ENCODE results near the gene PML. TPM values are rescaled to one million over a fixed set of nuclear protein-coding genes. Genes with fewer than 3 reads are reported as not detected.

Gene PML
- polyA plus RNA-seq, 1 of the 3 experiments (the other 2 are of a cell fraction): 18.4 TPM

DNA sequence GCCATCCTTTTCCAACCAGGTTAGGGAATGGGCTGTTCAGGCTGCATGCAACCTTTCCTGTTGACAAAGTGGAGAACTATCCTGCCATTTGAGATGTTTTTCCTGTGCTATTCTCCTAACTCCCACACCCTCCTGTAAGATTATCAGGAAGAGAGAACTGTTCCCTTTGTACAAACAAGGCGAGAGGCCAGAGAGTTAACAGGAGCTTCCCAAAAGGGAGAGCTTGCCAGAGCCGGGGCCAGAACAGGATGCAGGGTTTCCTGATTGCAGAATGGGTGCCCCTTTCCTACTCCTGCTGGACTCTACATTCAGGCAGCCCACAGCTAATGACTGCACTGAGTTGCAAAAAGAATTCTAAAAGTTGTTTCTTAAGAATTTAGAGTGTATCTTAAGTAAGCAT is 17.1 kb downstream of the PML start:
- H3K79me2 ChIP-seq (ENCODE audit: insufficient read depth): peaks cover 88% of the 10 kb centered on the region
- peaks cover 9% of the 10 kb centered on the region for H4K20me1 ChIP-seq (ENCODE audit: insufficient read depth)
- CTCF ChIA-PET: interaction anchor here (1.4 to 2.2 kb wide), 3 partner anchors 15 to 25 kb away, joined by 5 to 8 read pairs (median 6); no protein-coding TSS in a partner anchor
- WGBS (ENCODE audit: low lambda C conversion rate): 92% methylated on average over 2 of the region's 2 CpGs
- TF ChIP-seq, protein P1, sequence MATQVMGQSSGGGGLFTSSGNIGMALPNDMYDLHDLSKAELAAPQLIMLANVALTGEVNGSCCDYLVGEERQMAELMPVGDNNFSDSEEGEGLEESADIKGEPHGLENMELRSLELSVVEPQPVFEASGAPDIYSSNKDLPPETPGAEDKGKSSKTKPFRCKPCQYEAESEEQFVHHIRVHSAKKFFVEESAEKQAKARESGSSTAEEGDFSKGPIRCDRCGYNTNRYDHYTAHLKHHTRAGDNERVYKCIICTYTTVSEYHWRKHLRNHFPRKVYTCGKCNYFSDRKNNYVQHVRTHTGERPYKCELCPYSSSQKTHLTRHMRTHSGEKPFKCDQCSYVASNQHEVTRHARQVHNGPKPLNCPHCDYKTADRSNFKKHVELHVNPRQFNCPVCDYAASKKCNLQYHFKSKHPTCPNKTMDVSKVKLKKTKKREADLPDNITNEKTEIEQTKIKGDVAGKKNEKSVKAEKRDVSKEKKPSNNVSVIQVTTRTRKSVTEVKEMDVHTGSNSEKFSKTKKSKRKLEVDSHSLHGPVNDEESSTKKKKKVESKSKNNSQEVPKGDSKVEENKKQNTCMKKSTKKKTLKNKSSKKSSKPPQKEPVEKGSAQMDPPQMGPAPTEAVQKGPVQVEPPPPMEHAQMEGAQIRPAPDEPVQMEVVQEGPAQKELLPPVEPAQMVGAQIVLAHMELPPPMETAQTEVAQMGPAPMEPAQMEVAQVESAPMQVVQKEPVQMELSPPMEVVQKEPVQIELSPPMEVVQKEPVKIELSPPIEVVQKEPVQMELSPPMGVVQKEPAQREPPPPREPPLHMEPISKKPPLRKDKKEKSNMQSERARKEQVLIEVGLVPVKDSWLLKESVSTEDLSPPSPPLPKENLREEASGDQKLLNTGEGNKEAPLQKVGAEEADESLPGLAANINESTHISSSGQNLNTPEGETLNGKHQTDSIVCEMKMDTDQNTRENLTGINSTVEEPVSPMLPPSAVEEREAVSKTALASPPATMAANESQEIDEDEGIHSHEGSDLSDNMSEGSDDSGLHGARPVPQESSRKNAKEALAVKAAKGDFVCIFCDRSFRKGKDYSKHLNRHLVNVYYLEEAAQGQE (IDR thresholded peaks at IDR 0.05; ENCODE audit: low read depth, low read length): no peak
- H3K4me2 ChIP-seq: no peak overlapping the region
- H3K9me3 ChIP-seq: no peaks in the 10 kb centered on the region
- no peak overlapping the region for H3K9ac ChIP-seq
- peaks cover 0 to 4% of the 10 kb centered on the region in 2 experiments; a peak in 1 of 4 replicates for H3K4me1 ChIP-seq (ENCODE audit: control insufficient read depth in 1 of 2, insufficient read depth in 2 of 2, low read depth in 1 of 2, low read length in 1 of 2)
- H3K9me2 ChIP-seq: no peaks in the 10 kb centered on the region
- no peak overlapping the region for H3K27ac ChIP-seq (ENCODE audit: low read depth in 2 of 2, low read length in 1 of 2)
- H2AFZ ChIP-seq (ENCODE audit: low read depth): no peak overlapping the region
- POLR2A ChIA-PET: no interaction called here
- peaks cover 11% of the 10 kb centered on the region in 2 experiments for H3K36me3 ChIP-seq (replicated peaks in 1 of 2; ENCODE audit: control insufficient read depth in 1 of 2, insufficient read depth in 2 of 2, low read length in 1 of 2)
- DNase-seq: no peak
- no peak overlapping the region for H3K4me3 ChIP-seq (ENCODE audit: low read depth in 2 of 2, low read length in 1 of 2)
- no peaks in the 10 kb centered on the region for H3K27me3 ChIP-seq (ENCODE audit: insufficient read depth)
- H3F3A ChIP-seq (replicated peaks; ENCODE audit: insufficient read depth): peaks cover 6% of the 10 kb centered on the region

DNA sequence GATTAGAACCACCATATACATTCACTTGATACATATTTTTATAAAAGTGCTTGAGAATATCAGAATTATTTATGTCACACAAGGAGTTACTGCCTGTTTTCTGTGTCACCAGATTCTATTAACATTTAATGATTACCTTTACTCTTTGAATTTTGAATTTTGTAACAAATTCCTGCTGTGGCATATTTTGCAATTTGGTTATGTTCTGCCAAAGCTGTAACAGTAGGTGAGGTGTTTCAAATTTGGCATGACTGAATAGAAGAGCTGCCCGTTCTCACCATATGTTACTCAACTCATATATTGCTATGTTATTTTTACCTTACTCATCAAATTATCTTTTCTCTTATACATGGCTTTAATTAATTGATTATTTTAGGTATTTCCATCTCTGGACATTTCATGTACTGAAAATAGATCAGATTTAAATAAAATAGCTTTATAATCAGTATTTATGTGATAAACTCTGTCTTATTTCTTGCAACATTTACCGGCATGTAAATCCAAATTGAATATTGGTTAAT is 18.9 kb downstream of the PML start:
- Histone ChIP-seq H3K79me2 (ENCODE audit: insufficient read depth) (peaks cover 84% of the 10 kb centered on the region), H3K4me1 (ENCODE audit: control insufficient read depth in 1 of 2, insufficient read depth in 2 of 2, low read depth in 1 of 2, low read length in 1 of 2) (no peaks in the 10 kb centered on the region)

More for the DNA sequence above, 18.9 kb downstream of the PML start:
- no peak overlapping the region for H3K27ac ChIP-seq (ENCODE audit: low read depth in 2 of 2, low read length in 1 of 2)
- H3K27me3 ChIP-seq (ENCODE audit: insufficient read depth): no peaks in the 10 kb centered on the region
- H3K9ac ChIP-seq: no peak overlapping the region
- ChIA-PET POLR2A (no interaction called here), CTCF (interaction anchor here (1.0 to 2.2 kb wide), 6 partner anchors 10 to 40 kb away, joined by 3 to 6 read pairs (median 4); no protein-coding TSS in a partner anchor)
- H4K20me1 ChIP-seq (ENCODE audit: insufficient read depth): no peaks in the 10 kb centered on the region; the same call in 1 of the 2 replicates
- H2AFZ ChIP-seq (ENCODE audit: low read depth): no peak overlapping the region
- TF ChIP-seq RXRA (IDR thresholded peaks at IDR 0.05; ENCODE audit: borderline replicate concordance, low read depth) (no peak), JUND (IDR thresholded peaks at IDR 0.05) (no peak), TAF1 (IDR thresholded peaks at IDR 0.05; ENCODE audit: borderline replicate concordance, low read depth, low read length) (no peak), SIN3A (IDR thresholded peaks at IDR 0.05; ENCODE audit: borderline replicate concordance, low read depth, low read length) (no peak), MEF2A (IDR thresholded peaks at IDR 0.05; ENCODE audit: borderline replicate concordance, low read depth) (no peak), NFIC (IDR thresholded peaks at IDR 0.05; ENCODE audit: borderline replicate concordance) (no peak), EZH2phosphoT487 (IDR thresholded peaks at IDR 0.05; ENCODE audit: borderline replicate concordance, low read depth) (no peak), TEAD4 (IDR thresholded peaks at IDR 0.05; ENCODE audit: borderline replicate concordance, insufficient read depth) (no peak)
- TF ChIP-seq, protein P2, sequence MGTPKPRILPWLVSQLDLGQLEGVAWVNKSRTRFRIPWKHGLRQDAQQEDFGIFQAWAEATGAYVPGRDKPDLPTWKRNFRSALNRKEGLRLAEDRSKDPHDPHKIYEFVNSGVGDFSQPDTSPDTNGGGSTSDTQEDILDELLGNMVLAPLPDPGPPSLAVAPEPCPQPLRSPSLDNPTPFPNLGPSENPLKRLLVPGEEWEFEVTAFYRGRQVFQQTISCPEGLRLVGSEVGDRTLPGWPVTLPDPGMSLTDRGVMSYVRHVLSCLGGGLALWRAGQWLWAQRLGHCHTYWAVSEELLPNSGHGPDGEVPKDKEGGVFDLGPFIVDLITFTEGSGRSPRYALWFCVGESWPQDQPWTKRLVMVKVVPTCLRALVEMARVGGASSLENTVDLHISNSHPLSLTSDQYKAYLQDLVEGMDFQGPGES (IDR thresholded peaks at IDR 0.05; ENCODE audit: low read depth, low read length): no peak
- TF ChIP-seq, protein P3, sequence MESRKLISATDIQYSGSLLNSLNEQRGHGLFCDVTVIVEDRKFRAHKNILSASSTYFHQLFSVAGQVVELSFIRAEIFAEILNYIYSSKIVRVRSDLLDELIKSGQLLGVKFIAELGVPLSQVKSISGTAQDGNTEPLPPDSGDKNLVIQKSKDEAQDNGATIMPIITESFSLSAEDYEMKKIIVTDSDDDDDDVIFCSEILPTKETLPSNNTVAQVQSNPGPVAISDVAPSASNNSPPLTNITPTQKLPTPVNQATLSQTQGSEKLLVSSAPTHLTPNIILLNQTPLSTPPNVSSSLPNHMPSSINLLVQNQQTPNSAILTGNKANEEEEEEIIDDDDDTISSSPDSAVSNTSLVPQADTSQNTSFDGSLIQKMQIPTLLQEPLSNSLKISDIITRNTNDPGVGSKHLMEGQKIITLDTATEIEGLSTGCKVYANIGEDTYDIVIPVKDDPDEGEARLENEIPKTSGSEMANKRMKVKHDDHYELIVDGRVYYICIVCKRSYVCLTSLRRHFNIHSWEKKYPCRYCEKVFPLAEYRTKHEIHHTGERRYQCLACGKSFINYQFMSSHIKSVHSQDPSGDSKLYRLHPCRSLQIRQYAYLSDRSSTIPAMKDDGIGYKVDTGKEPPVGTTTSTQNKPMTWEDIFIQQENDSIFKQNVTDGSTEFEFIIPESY (IDR thresholded peaks at IDR 0.05; ENCODE audit: borderline replicate concordance, low read depth): no peak
- TF ChIP-seq, protein P4, sequence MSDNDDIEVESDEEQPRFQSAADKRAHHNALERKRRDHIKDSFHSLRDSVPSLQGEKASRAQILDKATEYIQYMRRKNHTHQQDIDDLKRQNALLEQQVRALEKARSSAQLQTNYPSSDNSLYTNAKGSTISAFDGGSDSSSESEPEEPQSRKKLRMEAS (IDR thresholded peaks at IDR 0.05; ENCODE audit: low read depth): no peak
- H3F3A ChIP-seq (replicated peaks; ENCODE audit: insufficient read depth): peaks cover 6% of the 10 kb centered on the region
- H3K4me2 ChIP-seq: no peak overlapping the region
- no peak for DNase-seq
- H3K9me2 ChIP-seq: no peaks in the 10 kb centered on the region
- H3K4me3 ChIP-seq (ENCODE audit: low read depth in 2 of 2, low read length in 1 of 2): no peak overlapping the region
- peaks cover 7 to 19% of the 10 kb centered on the region in 2 experiments for H3K36me3 ChIP-seq (replicated peaks in 1 of 2; ENCODE audit: control insufficient read depth in 1 of 2, insufficient read depth in 2 of 2, low read length in 1 of 2)
- no peaks in the 10 kb centered on the region for H3K9me3 ChIP-seq
- 95% methylated on average over 2 of the region's 2 CpGs for WGBS (ENCODE audit: low lambda C conversion rate)
